Caco-2 (cell line): ENCODE measurements around the gene AFAP1L2. TPM values are rescaled to one million over a fixed set of nuclear protein-coding genes. Genes with fewer than 3 reads are reported as not detected.

Source experiments
- BruUV-seq: library from RNA; stranded (reverse); fragments of 400-500 nt; replicated peaks from 2 replicates; lab custom pipeline; 2021; lab: Mats Ljungman, UMichigan
- CTCF ChIA-PET: fragments of 300-600 bp; sonication (Branson Sonifier 250); formaldehyde crosslinking; loops from one replicate; lab custom pipeline; 2022; ENCODE audit warnings: antibody characterized with exemption; lab: Charles Lee
- POLR2A ChIA-PET: fragments of 300-600 bp; sonication (Branson Sonifier 250); formaldehyde crosslinking; loops from one replicate; lab custom pipeline; 2022; ENCODE audit warnings: antibody characterized with exemption; lab: Charles Lee
- DNase-seq, 2 experiments: peaks; one replicate each; pipeline versions ENCODE4 v3.0.0 to v3.0.0-alpha.2; 2020 to 2022
- H3K27me3 ChIP-seq: replicated peaks from 2 replicates; pipeline ENCODE4 v1.6.0; 2011; ENCODE audit warnings: low read length; ENCODE audit not compliant: control insufficient read depth, insufficient read depth
- H3K36me3 ChIP-seq: 2 replicates; pipeline ENCODE4 v1.5.1; 2011; ENCODE audit warnings: low read length; ENCODE audit not compliant: control insufficient read depth, insufficient read depth
- H3K4me1 ChIP-seq: fragments of 250-450 bp; sonication (Bioruptor Pico); 2 replicates; pipeline ENCODE4 v1.5.1; 2020; ENCODE audit warnings: mild to moderate bottlenecking
- H3K4me3 ChIP-seq: 2 replicates; pipeline ENCODE4 v1.5.1; 2011; ENCODE audit warnings: low read depth, mild to moderate bottlenecking, control low read depth, low read length
- H3K9me3 ChIP-seq: fragments of 250-450 bp; sonication (Bioruptor Pico); 2 replicates; pipeline ENCODE4 v1.5.1; 2020; ENCODE audit warnings: mild to moderate bottlenecking, moderate library complexity
- H3K27ac Mint-ChIP-seq: one replicate; pipeline ENCODE4 v1.8.0; 2022; ENCODE audit warnings: mixed read lengths; ENCODE audit not compliant: unreplicated experiment
- H3K27me3 Mint-ChIP-seq: one replicate; pipeline ENCODE4 v1.8.0; 2022; ENCODE audit warnings: mixed read lengths; ENCODE audit not compliant: insufficient read depth, unreplicated experiment
- H3K36me3 Mint-ChIP-seq: one replicate; pipeline ENCODE4 v1.8.0; 2022; ENCODE audit warnings: mild to moderate bottlenecking, mixed read lengths; ENCODE audit not compliant: insufficient read depth, unreplicated experiment
- H3K4me1 Mint-ChIP-seq: one replicate; pipeline ENCODE4 v1.8.0; 2022; ENCODE audit warnings: low read depth, mixed read lengths; ENCODE audit not compliant: unreplicated experiment
- H3K4me3 Mint-ChIP-seq: one replicate; pipeline ENCODE4 v1.8.0; 2022; ENCODE audit warnings: mild to moderate bottlenecking, moderate library complexity, mixed read lengths; ENCODE audit not compliant: unreplicated experiment
- H3K9me3 Mint-ChIP-seq: one replicate; pipeline ENCODE4 v1.8.0; 2022; ENCODE audit warnings: mixed read lengths; ENCODE audit not compliant: unreplicated experiment
- CTCF ChIP-seq, 2 experiments: fragments of 200-600 bp in 1 of 2; IDR thresholded peaks; 1 replicate in 1 of 2; 2 replicates in 1 of 2; pipeline versions ENCODE4 v1.5.1 to v1.8.0; 2011 to 2022; ENCODE audit warnings: antibody characterized with exemption in 1 of 2, control low read depth in 1 of 2, inconsistent platforms in 1 of 2, low read depth in 1 of 2, low read length in 1 of 2, mild to moderate bottlenecking in 1 of 2, moderate library complexity in 1 of 2; ENCODE audit not compliant: insufficient read depth in 1 of 2, severe bottlenecking in 1 of 2, unreplicated experiment in 1 of 2
- intact Hi-C: fragments of 100-400 bp; cut with micrococcal nuclease; formaldehyde crosslinking; loops from one replicate; pipeline ENCODE4 v1.10.0; 2022; ENCODE audit not compliant: unreplicated experiment
- total RNA-seq: library from RNA; stranded (reverse); gene quantifications from 2 replicates; pipeline ENCODE4 v1.2.3, GENCODE V29; 2022

AFAP1L2 gene
- total RNA-seq, 1 experiment from 2014 or later: 2.3 TPM

- Histone ChIP-seq H3K4me1 (peaks cover 16% of the 10 kb centered on the region), H3K36me3 (peaks cover 2% of the 10 kb centered on the region; the same call in 1 of the 2 replicates), H3K4me3 (no peak overlapping the region), H3K27me3 (no peaks in the 10 kb centered on the region; the same call in 1 of the 2 replicates), H3K9me3 (no peaks in the 10 kb centered on the region)
- Mint-ChIP-seq H3K4me3 (no peak overlapping the region), H3K9me3 (no peaks in the 10 kb centered on the region), H3K27me3 (no peaks in the 10 kb centered on the region), H3K36me3 (no peaks in the 10 kb centered on the region), H3K4me1 (peaks cover 12% of the 10 kb centered on the region), H3K27ac (no peak overlapping the region)
- intact Hi-C loops: no loop called here
- TF ChIP-seq CTCF (IDR thresholded peaks at IDR 0.05; ENCODE audit: insufficient read depth in 1 of 2, low read depth in 1 of 2, low read length in 1 of 2, severe bottlenecking in 1 of 2, unreplicated experiment in 1 of 2): no peak
- ChIA-PET CTCF (no interaction called here), POLR2A (interaction anchor here (0.6 kb wide), 1 partner anchor 1469 kb away, joined by 5 read pairs; no protein-coding TSS in a partner anchor)
- DNase-seq: no peak
- BruUV-seq: no TSS peak
Measured at GRCh38 chr10:114273910-114274309, 130.4 kb downstream of the AFAP1L2 start.

- BruUV-seq: no TSS peak
- DNase-seq: no peak
- intact Hi-C loops: no loop called here
- POLR2A ChIA-PET: no interaction called here
- Mint-ChIP-seq H3K27ac (no peak overlapping the region), H3K4me3 (no peak overlapping the region), H3K27me3 (no peaks in the 10 kb centered on the region), H3K4me1 (peaks cover 12% of the 10 kb centered on the region), H3K36me3 (no peaks in the 10 kb centered on the region), H3K9me3 (no peaks in the 10 kb centered on the region)
- H3K9me3 ChIP-seq: no peaks in the 10 kb centered on the region
- peaks cover 16% of the 10 kb centered on the region for H3K4me1 ChIP-seq
- no peak overlapping the region for H3K4me3 ChIP-seq
- CTCF ChIA-PET: interaction anchor here (0.7 to 1.1 kb wide), 2 partner anchors 31 to 78 kb away, joined by 3 to 5 read pairs; no protein-coding TSS in a partner anchor
- no peaks in the 10 kb centered on the region for H3K27me3 ChIP-seq
- H3K36me3 ChIP-seq: peaks cover 2% of the 10 kb centered on the region; the same call in 1 of the 2 replicates
- no peak for TF ChIP-seq CTCF (IDR thresholded peaks at IDR 0.05; ENCODE audit: insufficient read depth in 1 of 2, low read depth in 1 of 2, low read length in 1 of 2, severe bottlenecking in 1 of 2, unreplicated experiment in 1 of 2)
Measured at GRCh38 chr10:114272696-114273095, 131.6 kb downstream of the AFAP1L2 start.

- Mint-ChIP-seq H3K4me3 (no peak overlapping the region), H3K9me3 (no peaks in the 10 kb centered on the region), H3K27ac (no peak overlapping the region), H3K36me3 (no peaks in the 10 kb centered on the region), H3K4me1 (peaks cover 12% of the 10 kb centered on the region), H3K27me3 (no peaks in the 10 kb centered on the region)
- Histone ChIP-seq H3K4me3 (no peak overlapping the region), H3K27me3 (no peaks in the 10 kb centered on the region), H3K36me3 (peaks cover 2% of the 10 kb centered on the region; the same call in 1 of the 2 replicates), H3K9me3 (no peaks in the 10 kb centered on the region), H3K4me1 (peaks cover 16% of the 10 kb centered on the region)
- BruUV-seq: no TSS peak
- intact Hi-C loops: no loop called here
- DNase-seq: no peak
- ChIA-PET CTCF (interaction anchor here (1.1 kb wide), 1 partner anchor 32 kb away, joined by 5 read pairs; no protein-coding TSS in a partner anchor), POLR2A (no interaction called here)
- TF ChIP-seq CTCF (IDR thresholded peaks at IDR 0.05; ENCODE audit: insufficient read depth in 1 of 2, low read depth in 1 of 2, low read length in 1 of 2, severe bottlenecking in 1 of 2, unreplicated experiment in 1 of 2): no peak
Measured at GRCh38 chr10:114271779-114272167, 132.5 kb downstream of the AFAP1L2 start.
